8988T (cell line): ENCODE data around the gene KIF3C.
"Not testable (repeated sequence)": the region's sequence is repeated elsewhere in the genome, so short reads cannot be mapped to it uniquely, and the experiment has no call there.

ENCODE experiments used
- DNase-seq: peaks from one replicate; pipeline ENCODE4 v3.0.0; 2011

The KIF3C gene

DNA sequence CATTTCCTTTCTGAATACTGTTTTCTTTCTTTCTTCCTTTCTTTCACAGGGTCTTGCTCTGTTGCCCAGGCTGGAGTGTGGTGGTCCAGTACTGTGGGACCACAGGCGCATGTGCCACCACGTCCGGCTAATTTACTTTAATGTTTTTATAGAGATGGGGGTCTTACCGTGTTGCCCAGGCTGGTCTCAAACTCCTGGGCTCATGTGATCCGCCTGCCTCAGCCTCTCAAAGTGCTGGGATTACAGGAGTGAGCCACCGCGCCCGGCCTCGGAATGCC, 68.7 kb downstream of the KIF3C start:
- DNase-seq, result not testable (repeated sequence)

DNA sequence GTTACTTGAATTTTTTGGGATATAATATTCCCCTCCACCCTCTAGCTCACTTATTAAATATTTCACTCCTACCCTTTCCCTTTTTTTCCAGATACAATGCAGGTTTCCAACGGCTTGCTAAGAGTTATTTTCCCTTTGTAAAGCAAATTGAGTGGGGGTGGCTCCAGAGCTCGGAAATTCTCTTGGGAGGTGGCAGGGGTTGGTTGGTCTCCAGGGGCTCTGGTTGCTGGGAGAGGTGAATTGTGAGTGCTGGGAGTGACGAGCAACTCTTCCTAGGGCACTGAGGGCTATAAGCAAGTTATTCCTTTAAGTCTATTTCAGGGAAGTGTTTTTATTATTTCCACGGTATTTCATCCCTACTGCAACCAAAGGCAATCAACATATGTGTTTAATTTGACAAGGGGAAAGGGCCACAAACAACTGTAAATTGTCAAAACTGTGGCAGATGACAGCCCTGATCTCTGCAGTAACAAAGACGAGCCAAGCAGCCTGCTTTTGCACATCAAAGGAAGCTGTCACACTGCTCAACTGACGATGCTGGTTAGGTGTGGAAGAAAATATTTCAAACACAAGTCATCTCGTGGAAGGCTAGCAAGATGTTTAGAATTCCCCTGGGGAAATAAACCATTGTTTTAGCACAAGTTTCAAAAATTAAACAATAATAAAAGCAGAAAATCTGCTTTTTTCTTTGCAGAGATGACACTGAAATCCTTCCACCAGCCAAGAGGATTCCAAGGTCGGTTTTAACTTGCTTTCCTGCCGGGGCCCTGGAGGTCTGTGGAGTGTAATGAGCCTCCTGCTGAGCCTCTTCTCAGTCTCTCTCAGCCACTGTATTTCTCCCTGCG, 69.2 kb downstream of the KIF3C start:
- DNase-seq, result peak; percentile 54

DNA sequence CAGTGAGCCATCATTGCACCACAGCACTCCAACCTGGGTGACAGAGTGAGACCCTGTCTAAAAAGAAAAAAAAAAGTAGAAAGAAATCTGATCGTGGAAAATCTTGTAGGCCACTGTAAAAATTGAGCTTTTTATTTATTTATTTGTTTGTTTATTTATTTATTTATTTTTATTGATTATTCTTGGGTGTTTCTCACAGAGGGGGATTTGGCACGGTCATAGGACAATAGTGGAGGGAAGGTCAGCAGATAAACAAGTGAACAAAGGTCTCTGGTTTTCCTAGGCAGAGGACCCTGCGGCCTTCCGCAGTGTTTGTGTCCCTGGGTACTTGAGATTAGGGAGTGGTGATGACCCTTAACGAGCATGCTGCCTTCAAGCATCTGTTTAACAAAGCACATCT, 72.7 kb downstream of the KIF3C start:
- DNase-seq, result not testable (repeated sequence)

- DNase-seq, result no peak
Observed at GRCh38 chr2:25905126-25905525, 77.2 kb downstream of the KIF3C start.

- DNase-seq, result no peak
Observed at GRCh38 chr2:25903216-25903776, 79.0 kb downstream of the KIF3C start.

GRCh38 chr2:25899404-25899970, 82.8 kb downstream of the KIF3C start:
- DNase-seq, result no peak

GRCh38 chr2:25897506-25897905, 84.8 kb downstream of the KIF3C start:
- DNase-seq, result no peak

DNA sequence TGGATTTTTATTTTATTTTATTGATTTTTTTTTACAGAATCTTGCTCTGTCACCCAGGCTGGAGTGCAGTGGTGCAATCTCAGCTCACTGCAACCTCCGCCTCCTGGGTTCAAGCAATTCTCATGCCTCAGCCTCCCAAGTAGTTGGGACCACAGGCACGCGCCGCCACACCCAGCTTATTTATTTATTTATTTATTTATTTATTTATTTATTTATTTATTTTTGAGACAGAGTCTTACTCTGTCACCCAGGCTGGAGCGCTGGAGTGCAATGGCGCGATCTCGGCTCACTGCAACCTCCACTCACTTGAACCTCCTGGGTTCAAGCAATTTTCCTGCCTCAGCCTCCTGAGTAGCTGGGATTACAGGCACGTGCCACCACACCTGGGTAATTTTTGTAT, 86.0 kb downstream of the KIF3C start:
- DNase-seq, result not testable (repeated sequence)

DNA sequence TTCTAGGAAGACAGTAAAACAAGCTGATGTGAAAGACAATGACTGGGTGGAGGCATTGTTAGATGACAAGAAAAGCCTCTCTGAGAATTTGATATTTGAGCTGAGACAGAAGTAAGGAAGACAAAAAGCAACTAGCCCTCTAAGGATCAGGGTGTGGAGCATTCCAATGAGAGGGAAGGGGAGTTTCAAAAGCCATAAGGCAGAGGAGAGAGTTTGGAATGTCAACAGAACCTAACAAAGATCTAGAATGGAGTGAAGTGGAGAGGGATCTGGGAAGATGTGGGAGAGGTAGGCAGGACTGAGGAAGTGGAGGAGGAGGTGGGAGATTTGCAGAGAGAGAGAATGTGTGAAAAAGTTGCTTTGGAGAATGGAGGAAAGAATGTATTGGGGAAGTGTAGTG, 86.7 kb downstream of the KIF3C start:
- DNase-seq, result no peak

DNA sequence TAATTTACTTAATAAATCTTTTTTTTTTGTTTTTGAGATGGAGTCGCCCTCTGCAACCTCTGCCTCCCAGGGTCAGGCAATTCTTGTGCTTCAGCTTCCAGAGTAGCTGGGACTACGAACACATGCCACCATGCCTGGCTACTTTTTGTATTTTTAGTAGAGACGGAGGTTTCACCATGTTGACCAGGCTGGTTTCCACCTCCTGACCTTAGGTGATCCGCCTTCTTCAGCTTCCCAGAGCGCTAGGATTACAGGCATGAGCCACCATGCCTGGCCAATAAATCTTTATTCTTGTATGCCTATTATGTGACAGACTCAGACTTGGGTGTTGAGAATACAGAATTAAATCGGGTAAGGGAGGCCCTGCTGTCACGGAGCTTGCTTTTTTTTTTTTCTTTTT, 87.3 kb downstream of the KIF3C start:
- DNase-seq, result no peak

DNA sequence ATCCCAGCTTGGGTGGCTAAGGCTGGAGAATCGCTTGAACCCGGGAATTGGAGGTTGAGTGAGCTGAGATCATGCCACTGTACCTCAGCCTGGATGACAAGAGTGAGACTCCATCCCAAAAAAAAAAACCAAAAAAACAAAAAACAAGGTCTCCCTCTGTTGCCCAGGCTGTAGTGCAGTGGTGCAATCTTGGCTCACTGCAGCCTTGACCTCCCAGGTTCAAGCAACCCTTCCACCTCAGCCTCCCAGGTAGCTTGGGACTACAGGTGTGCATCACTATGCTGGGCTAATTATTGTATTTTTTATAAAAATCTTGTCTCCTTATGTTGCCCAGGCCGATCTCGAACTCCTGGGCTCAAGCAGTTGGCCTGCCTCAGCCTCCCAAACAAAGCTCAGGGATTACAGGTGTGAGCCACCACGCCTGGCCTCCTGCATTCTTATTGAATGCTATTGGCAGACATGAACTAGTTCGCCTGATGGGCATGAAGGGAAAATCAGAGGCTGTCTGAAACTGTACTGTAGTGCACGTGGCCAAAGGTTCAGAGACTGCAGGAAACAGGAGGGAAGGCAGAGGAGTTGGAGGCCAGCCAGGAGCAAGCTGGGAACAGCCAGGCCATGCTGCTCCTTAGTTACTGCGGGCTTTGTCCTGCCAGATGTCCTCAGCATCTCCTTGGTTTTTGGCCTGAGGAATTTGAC, 88.0 kb downstream of the KIF3C start:
- DNase-seq, result no peak

GRCh38 chr2:25891672-25892071, 90.6 kb downstream of the KIF3C start:
- no peak for DNase-seq

DNA sequence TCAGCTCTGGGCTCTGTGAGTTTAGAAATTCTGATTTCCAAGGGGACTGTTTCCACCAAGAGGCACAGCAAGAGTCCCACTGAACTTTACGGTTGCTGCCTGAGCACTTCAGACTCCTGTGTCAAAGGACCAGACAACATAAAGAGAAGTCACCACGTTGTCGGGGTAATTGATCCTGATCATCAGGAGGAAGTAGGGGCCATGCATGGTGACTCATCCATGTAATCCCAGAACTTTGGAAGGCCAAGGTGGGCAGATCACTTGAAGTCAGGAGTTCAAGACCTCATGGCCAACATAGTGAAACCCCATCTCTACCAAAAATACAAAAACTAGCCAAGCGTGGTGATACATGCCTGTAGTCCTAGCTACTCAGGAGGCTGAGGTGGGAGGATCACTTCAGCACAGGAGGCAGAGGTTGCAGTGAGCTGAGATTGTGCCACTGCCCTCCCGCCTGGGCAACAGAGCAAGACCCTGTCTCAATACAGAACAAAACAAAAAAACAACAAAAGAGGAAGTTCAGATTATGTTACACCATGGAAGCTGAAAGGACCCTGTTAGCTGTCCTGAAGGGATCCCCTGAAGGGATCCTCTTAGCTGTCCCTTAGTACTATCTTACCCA, 94.6 kb downstream of the KIF3C start:
- DNase-seq, result no peak

DNA sequence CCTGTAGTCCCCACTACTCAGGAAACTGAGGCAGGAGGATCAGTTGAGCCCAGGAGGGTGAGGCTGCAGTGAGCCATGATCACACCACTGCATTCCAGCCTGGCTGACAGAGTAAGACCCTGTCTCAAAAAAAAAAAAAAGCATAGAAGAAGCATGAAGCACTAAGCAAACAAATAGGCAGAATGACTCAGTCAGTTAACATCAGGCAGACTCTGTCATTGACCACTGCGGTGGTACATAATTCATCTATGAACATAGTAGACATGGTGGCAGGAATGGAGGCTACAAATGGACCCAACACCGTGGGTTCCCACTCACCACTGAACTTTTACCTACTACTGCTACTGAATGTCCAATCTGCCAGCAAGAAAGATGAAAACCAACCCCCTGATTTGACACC, 96.4 kb downstream of the KIF3C start:
- no peak for DNase-seq

- no peak for DNase-seq
Observed at GRCh38 chr2:25881764-25882163, 100.5 kb downstream of the KIF3C start.

- DNase-seq, result no peak
Observed at GRCh38 chr2:25879133-25879730, 103.1 kb downstream of the KIF3C start.

- DNase-seq, result peak; percentile 77
Observed at GRCh38 chr2:25878361-25879132, 103.8 kb downstream of the KIF3C start, which contains the start of gene ASXL2. Gene ASXL2 (minus strand): TSS chr2:25878487. CDS start chr2:25878222, 265 bp downstream.

DNA sequence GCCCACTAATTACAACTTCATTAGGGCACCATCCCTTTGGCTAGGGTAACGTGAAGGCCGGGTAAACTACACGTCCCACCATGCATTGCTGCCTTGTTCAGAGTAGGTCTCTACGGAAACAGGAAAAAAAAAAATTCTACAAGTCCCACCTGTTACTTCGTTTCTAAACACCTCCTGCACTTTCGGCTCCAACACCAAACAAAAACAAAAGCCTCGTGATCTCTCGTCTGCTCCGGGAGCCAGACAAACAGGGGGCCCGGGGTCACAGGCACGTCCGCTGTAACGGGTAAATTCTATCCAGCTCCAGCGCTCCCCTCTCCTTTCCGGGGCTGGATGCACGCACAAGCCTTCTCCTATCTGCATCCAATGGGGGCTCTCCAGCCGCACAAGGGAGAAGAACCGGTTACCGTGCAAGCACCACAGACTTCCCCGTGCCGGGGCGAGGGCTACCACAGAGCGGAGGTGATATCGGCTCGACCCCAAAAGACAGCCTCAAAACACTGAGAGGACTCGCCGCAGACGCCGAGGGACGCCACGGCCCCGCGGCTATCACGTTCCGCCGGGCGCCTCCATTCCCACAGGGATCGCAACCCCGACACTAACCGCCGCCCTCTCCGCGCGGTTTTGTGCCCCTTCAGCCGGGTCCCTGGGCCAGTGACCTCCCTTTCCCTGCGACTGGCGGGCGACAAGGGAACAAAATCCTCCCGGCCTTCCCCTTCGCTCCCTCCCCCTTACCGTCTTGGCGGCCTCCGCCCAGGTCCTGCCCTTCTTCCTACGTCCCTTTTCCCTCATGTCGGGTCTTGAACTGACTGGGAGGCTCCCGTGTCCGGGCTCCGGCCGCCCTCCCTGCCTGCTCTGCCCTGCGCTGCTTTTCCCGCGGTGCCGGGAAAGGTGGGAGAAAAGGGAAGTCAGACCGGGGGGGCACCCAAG, 104.6 kb downstream of the KIF3C start:
- peak; percentile 32 for DNase-seq
